ENCODE measurements around the gene COL26A1.

- TF ChIP-seq POLR2A (IDR thresholded peaks at IDR 0.05; ENCODE audit: low read length) (no peak), GATA1 (IDR thresholded peaks at IDR 0.05; ENCODE audit: low read depth, low read length) (no peak)
These were observed 34.6 kb downstream of the COL26A1 start for GRCh38 chr7:101397243-101397642.
